AG09319 (cell line): ENCODE measurements around the gene CELSR1.

ENCODE experiments used
- DNase-seq: peaks from one replicate; pipeline ENCODE4 v3.0.0-alpha.2; 2010; ENCODE audit warnings: low read depth; ENCODE audit errors: extremely low read depth
- TF ChIP-seq, protein P1 (sequence below): IDR thresholded peaks from 2 replicates; pipeline ENCODE4 v1.5.1; 2011; ENCODE audit warnings: low read depth, mild to moderate bottlenecking, inconsistent platforms, low read length, moderate library complexity

The CELSR1 gene

DNA sequence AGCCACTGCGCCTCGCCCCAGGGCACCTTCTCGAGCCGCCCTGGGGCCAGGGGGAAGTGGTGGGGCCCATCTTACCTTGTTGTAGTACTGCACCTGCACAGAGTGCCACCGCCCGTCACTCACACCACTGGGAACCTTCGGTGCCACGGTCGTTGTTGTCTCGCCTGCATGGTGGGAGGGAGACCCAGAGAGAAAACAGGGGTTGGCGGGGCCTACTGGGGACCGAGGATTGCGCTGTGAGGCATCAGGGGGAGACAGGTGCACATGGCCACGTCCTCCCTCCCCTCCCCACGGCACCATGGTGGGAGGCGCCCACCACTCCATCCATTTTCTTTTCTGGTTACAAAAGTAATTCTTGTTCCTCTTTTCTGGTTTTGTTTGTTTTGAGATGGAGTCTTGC is 104.1 kb downstream of the CELSR1 start:
- TF ChIP-seq, protein P1, sequence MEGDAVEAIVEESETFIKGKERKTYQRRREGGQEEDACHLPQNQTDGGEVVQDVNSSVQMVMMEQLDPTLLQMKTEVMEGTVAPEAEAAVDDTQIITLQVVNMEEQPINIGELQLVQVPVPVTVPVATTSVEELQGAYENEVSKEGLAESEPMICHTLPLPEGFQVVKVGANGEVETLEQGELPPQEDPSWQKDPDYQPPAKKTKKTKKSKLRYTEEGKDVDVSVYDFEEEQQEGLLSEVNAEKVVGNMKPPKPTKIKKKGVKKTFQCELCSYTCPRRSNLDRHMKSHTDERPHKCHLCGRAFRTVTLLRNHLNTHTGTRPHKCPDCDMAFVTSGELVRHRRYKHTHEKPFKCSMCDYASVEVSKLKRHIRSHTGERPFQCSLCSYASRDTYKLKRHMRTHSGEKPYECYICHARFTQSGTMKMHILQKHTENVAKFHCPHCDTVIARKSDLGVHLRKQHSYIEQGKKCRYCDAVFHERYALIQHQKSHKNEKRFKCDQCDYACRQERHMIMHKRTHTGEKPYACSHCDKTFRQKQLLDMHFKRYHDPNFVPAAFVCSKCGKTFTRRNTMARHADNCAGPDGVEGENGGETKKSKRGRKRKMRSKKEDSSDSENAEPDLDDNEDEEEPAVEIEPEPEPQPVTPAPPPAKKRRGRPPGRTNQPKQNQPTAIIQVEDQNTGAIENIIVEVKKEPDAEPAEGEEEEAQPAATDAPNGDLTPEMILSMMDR, result no peak
- no peak for DNase-seq

DNA sequence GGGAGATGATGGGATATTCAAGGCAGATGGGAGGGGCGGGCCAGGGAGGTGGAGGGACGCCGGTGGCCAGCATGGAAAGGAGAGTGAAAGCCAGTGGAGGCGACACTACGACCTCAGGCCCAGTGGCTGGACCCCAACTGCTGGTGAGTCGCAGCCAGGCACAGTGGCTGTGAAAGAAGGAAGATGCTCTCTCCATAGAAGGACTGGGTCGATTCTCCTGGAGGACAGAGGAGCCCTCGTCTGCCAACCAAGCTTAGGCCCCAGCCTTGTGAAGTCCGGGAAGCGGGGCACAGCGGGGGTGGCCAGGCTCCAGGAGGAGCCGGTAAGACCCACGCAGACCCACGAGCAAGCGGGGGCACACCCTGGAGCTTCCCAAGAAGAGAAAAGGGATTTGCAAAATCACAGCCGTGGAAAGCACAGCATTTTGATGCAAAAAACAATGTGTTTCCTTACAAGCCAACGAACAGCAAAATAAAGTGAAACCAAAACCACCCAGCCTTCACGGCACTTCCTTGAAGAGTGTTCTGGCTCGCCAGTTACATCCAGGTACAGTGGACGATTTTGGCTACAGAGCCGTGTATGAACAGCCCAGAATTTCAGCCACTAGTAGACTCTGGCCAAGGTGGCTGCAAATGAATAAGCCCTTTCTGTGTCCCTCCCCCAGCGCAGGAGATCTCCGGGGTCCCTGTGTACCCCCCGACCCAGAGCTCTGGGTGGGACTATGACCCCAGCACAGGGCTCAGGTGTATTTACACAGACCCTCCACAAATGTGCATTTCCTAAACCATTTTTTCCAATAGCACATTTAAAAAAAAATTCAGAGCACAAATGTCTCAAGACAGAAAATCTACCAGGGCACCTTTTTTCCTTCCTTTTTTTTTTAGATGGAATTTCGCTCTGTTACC is 105.0 kb downstream of the CELSR1 start:
- no peak for DNase-seq
- TF ChIP-seq, protein P1, result no peak

DNA sequence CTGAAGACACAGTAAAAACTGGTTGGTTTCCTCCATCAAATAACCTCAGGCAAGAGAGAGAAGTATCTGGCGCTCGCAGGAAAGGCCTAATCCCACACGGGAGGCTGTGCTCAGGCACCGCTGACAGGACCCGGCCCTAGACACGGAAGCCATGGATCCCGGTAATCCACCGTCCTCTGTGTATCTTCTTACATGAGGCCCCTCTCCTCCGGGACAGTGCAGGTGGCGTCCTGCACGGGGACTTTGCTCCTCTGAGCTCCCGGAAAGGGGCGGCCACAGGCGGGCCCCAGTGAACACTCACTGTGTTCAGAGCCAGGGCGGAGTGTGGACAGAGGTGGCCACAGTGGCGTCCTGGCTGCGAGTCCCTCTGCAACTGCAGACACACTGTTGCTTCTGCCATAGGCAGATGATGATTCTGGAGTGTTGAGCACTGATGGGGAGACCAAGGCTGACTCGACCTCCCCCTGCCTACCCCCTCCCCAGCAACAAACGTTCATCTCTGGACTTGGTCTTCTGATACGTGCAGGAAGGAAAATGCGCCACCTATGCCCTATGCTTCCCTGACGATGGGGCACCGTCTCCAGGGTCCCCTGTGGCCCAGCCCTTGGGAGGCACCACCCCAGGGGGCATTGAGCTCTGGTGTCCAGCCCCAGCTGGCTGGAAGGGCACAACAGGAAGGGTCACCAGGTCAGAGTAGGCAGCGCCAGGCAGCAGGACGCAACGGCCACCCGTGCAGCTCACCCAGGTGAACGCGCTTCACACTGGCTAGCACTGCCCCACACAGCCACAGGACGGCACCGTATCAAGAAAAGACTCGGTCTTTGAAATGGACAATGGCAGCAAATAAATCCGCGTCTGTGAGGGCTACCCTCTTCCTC is 106.2 kb downstream of the CELSR1 start:
- TF ChIP-seq, protein P1, result no peak
- DNase-seq, result no peak

DNA sequence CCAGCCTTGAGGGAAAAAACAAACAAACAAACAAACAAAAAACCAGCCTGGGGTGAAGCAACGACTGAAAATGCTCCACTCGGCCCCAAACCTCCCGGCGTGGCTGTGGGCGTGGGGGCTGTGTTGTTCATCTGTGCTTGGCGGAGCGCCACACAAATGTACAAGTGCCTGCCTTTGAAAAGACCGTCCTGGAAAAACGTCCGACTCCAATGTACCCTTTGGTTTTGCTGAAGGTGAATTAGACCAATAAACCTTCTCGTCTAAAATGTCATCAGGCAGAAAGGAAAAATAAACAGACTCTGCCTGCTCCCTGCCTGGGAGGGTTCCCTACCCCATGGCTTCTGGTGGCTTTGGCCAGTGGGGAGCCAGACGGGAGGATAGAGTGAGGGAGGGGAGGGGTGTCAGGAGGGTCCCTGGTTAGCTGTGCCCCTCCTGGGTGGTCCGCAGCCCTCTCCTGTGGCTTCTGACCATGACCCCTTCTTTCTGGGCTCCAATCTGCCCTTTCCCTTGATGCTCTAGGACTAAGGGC is 108.0 kb downstream of the CELSR1 start:
- no peak for DNase-seq
- TF ChIP-seq, protein P1, result no peak

DNA sequence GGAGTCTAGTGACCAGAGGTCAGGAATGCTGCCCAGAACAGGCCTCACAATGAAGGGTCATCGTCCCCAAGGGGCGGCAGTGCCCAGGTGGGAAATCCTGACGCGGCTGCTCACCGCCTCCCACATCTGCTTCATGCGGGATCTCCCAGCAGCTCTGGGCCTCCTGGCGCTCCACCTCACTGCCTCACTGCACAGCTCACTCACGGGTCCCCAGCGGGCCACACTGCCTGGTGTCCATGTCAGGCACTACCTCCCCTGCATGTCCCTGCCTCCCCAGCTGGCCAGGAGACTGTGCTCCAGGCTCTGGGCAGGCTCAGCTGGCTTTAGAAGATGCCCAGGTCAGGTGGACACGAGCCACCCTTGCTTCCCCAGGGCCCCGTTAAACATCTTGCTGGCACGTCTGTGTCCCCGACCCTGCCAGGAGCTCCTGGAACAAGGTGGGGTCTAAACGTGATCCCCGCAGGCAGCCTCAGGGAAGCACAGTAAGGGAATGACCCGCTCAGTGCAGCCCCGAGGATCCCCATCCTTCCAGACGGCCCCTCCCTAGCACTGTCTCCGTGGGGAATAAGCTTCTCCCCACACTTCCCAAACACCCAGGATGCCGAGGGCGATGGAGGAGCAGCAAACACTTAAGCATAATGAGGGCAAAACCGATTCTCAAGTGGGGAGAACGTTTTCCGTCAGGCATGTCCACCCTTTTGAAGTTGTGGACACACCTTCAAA is 108.7 kb downstream of the CELSR1 start:
- no peak for DNase-seq
- TF ChIP-seq, protein P1, result no peak

DNA sequence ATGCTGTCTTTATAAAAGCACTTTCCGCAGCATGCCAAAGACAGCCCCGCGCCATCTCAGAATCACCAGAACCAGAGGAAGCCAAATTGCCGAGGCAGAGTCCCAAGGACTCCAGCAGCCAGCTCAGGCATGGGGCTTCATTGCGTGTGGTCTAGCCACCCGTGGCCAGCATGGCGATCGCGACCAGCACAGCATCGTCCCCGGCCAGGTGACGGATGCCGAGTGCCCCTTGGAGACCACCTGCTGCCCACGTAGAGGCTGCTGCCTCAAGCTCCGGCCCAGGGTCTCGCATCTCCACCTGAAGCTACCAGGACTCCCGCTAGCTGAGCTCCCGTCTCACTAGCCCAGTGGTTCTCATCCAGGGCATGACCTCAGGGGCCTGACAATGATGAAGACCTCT is 109.2 kb downstream of the CELSR1 start:
- TF ChIP-seq, protein P1, result no peak
- no peak for DNase-seq
